Gastroesophageal sphincter (tissue), 3 donors: ENCODE results near the gene MCHR2.

Experiments
- CTCF ChIP-seq, 4 experiments: fragments of 200-600 bp in 2 of 4; fragments of 450-650 bp in 2 of 4; sonication (generic) in 1 of 4; IDR thresholded peaks; one replicate each; pipeline ENCODE4 v1.5.1; 2017 to 2019; ENCODE audit warnings: antibody characterized with exemption in 4 of 4, mild to moderate bottlenecking in 2 of 4, moderate library complexity in 2 of 4
- POLR2A ChIP-seq, 2 donors: fragments of 450-650 bp; IDR thresholded peaks; one replicate each; pipeline ENCODE4 v1.6.1; 2017; ENCODE audit warnings: antibody characterized with exemption in 2 of 2, mild to moderate bottlenecking in 2 of 2, moderate library complexity in 1 of 2
- POLR2AphosphoS5 ChIP-seq: sonication (generic); formaldehyde crosslinking; IDR thresholded peaks from one replicate; pipeline ENCODE4 v1.6.1; 2017; ENCODE audit warnings: antibody characterized with exemption

DNA sequence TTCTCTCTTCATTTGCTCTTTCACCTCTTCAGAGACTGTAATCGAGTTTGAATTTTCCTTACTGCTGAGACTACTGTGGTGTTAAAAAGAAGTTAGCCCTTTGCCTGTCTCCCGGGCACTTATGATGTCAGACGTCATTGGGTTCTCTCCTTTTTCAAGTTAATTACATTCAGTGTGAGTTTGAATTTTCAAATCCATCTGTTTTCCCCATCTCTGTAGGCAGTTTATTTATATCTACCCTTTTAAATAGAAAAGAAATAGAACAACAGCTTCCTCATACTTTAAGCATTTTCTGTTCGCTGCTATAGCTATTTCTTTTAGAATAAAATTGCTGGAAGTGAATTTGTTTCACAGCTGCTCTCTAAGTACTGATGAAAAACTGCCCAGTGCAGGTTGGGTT lies 81.4 kb downstream of the MCHR2 start:
- TF ChIP-seq CTCF (IDR thresholded peaks at IDR 0.05) (no peak), POLR2A (IDR thresholded peaks at IDR 0.05) (no peak), POLR2AphosphoS5 (no peak)
